Superior temporal gyrus (tissue), 1 donor: ENCODE data around the gene FBXO40.

Source experiments
- DNase-seq: peaks from one replicate; pipeline ENCODE4 v3.0.0-alpha.2; 2016; ENCODE audit errors: extremely low spot score

Gene FBXO40

DNA sequence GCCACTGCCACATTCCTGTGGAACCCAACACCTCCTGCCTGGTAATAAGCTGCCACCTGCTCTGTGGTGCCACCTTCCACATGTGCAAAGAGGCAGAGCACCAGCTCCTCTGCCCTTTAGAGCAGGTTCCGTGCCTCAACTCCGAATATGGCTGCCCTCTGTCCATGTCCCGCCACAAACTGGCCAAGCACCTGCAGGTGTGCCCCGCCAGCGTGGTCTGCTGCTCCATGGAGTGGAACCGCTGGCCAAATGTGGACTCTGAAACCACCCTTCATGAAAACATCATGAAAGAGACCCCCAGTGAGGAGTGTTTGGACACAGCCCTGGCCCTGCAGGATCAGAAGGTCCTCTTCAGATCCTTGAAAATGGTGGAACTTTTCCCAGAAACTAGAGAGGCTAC is 28.3 kb downstream of the FBXO40 start:
- DNase-seq = no peak

DNA sequence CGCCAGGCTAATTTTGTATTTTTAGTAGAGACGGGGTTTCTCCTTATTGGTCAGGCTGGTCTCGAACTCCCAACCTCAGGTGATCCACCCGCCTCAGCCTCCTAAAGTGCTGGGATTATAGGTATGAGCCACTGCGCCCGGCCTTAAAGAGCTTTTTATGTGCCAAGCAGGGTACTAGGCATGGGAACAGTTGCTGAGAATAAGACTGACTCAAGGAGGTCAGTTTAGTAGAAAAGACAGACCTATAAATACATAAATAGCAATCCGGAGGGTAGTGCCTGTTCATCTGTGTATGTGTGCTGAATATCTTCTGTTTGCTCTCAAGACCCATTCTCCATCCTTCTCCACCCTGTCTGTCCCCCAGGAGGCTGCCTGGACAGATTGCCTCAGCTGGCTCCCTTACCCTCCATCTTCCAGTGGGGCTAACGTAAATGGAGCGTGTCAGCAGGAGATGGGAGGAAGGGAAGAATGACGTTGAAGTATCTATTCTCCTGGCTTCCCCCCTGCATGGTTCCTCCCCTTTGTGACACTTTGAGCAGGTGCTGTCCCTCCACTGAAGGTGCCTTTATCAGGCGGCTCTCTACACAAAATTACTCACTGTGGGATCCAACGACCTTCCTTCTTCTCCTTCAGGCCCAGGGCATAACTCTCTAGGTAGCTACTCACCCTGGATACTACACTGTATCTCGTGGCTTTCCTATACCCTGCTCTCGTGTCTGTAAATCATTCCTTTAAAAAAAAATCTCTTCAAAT is 31.1 kb downstream of the FBXO40 start:
- no peak for DNase-seq

DNA sequence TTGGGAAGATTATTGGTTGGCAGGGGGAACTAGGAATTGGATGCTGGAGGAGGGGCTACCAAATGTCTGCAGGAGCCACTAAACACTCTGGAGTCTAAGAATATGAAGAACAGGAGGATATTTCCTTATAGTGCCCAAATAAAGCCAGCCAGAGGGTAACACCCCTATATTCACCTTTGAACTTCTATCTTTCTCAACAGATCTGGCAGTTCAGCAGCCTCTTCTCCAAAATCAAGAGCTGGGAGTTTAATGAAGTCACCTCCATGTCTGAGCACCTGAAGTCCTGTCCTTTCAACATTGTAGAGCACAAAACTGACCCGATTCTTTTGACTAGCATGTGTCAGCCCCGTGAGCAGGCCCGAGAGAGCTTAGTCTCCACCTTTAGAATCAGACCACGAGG is 33.3 kb downstream of the FBXO40 start:
- no peak for DNase-seq

DNA sequence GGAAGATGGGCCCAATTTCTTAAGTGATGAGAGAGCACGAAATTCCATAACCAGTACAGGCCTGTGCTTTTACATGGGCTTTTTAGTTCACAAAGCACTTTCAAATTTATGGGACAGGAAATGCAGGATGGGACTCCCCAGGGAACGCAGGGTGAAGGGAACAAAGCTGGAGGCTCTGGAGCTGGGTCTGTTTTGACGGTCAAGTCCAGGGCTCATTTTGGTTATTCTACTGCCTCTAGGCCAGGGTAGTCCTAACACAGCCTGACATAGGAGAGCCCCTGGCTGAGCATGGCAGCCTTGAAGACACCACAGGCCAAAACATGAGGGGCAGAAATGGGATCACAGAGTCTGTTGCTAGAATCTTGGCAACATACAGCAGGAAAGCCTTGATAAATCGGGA is 34.0 kb downstream of the FBXO40 start:
- no peak for DNase-seq

DNA sequence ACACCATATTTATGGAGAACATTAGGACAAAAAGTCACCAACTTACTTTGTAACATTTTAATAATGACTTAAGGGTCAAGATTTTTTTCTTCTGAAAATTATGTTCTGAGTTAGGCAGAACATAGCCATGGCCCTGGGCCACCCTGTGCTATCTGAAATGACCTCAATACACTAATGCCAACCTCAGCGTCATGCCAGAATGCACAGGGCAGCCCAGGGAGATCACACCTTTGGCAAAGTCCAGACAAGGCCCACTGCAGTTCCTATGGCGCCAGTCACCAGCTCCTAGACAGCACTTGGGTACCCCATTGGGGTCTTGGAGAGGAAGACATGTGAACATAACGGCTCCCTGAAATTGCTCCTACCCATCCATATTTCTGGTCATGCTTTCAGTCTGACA is 34.4 kb downstream of the FBXO40 start:
- DNase-seq = no peak

DNA sequence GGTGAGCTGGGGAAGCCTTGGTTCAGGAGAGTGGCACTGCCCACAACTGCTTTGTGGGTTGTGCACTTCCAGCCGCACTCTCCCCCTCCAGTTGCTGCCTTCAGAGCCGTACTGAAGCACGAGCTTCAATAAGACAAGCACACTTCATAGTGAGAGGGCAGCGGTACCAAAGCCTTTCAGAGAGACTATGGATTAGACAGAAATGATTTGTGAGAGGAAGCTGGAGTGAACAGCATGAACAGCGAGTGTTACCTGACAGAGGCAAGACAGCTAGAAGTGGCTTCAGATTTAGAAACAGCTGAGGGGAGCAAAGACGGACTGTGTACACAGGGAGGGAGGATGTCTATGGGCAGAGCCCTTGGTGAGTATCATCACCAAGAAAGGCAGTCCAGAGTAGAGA is 36.4 kb downstream of the FBXO40 start:
- no peak for DNase-seq

DNA sequence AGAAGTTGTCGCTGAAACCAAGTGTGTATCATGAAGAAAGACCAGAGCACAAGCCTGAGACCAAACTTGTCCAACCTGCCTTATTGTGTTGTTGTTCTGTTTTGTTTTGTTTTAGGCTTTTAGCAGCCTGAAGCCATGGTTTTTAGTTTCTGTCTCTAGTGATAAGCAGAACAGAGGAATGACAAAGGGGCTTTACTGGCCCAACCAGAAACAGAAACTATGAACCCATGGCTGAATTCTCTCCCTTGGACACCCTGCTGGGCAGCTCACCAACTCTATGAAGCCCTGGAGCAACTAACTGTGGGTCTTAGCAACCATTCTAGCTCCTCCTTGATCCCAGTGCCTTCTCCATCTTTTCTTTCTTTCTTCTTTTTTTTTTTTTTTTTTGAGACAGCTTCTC is 37.2 kb downstream of the FBXO40 start:
- DNase-seq = no peak

DNA sequence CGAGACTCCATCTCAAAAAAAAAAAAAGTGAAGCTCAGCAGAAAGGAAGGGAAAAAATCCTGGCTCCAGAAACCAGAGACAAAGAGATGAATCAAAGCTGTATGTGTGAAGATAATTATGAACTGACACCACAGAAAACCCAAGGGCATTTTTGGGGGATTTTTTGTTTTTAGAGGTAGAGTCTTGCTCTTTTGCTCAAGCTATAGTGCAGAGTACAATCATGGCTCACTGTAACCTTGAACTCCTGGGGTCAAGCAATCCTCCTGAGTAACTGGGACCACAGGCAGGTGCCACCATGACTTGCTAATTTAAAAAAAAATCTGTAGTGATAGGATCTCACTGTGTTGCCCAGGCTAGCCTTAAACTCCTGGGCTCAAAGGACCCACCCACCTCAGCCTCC is 44.7 kb downstream of the FBXO40 start:
- no peak for DNase-seq

DNA sequence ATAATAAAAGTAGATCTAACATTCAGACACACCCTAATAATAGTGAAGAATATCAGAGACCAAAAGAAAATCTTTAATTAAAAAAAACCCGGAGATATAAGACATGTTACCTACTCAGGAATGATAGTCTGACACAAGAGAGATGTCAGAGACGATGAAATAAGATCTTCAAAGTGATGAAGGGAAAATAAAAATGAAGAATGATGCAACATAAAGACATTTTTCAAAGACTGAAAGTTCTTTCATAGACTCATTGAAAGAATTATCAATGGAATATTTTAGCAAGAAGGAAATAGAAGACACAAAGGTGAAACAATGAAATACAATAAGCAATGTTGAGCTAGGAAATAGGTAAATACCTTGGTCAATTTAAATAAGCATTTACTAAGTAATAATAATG is 47.9 kb downstream of the FBXO40 start:
- DNase-seq = no peak

DNA sequence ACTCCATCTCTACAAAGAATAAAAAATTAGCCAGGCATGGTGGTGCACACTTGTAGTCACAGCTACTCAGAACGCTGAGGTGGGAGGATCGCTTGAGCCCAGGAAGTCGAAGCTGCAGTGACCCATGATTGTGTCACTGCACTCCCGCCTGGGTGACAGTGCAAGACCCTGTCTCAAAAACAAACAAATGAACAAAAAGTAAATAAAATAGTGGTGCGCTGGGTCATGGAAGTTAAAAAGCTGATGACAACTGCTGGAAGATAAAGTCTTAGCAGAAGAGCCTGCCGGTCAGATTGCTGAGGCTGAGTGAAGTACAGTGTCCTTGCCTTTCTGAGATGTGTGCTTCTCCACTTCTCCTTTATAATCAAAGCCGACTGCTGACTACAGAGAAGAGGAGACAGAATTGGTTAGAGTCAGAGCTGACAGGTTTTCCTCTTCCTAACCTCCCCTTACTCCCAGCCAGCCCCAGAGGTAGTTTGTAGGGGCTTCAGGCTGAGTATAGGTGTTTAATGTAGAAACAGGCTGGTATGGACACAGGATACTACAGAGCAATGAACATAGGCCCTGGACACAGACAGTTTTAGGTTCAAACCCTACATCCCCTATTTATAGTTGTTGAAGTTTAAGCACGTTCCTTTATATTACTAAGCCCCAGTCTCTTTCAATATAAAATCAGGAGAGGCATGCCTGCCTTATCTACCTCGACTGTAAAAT is 49.6 kb downstream of the FBXO40 start:
- DNase-seq = no peak

DNA sequence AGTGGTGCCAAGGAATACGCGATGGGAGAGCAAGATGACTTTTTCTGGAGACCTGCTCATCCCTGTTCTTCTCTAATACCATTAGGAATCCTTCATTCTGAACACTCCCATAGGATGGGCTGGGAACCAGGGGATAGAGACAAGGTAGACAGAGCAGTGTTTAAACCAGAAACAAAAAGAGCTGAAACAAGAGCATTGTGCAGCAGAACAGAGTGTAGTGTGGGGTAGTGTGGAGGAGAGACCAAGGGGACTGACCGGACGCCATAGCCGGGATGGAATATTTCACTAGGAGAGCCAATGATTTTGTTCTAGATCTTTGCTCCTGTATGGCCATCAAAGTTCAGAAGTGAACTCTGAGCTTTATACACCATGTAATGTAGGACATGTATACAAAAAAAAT is 51.9 kb downstream of the FBXO40 start:
- no peak for DNase-seq

DNA sequence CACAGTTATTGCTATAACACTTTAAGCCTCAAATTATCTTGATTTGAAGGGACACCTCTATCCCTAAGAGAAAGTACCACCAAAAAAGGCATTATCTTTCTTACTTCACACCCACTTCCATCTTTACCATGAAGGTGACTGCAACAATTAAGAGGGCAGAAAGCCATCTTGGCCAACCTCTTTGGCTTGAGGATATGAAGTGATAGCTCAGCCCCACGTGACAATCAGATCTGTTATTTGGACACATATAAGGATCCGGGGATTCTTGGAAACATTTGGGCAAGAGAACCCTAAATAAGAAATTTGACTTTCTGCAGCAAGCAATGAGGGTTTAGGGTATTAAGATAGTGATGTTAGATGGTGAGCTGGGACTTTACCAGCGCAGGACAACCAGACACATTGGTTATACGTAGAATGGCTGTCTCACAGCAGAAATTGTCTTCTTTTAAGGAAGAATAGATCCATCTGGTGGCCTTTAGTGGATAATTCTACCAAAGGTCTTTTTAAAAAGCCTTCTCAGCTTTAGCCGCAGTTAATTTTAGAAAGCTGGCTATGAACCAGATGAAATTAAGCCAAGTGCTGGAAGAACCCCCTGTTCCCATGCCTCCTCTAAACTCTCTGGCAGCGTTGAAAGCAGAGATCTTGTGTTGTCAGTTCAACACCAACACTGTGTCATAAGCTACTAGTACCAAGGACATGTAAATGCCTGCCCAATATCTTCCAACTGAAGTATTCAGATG is 55.2 kb downstream of the FBXO40 start:
- DNase-seq = no peak

DNA sequence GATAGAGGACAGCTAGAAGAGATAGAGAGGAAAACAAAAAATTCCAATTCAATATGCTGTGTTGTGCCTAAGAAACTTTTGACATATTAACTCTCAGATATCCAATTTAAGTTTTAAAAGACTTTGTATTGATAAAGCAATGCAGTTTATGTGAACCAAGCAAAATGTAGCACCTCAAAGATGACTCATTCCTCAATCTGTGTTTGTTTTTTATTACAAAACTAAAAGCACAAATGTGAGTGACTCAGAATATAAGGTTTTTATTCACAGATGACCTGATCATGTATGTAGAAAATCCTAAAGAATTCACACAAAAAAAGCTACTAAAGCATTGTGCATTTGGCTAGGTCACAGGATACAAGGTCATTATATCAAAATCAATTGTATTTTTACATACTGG is 56.5 kb downstream of the FBXO40 start:
- no peak for DNase-seq

DNA sequence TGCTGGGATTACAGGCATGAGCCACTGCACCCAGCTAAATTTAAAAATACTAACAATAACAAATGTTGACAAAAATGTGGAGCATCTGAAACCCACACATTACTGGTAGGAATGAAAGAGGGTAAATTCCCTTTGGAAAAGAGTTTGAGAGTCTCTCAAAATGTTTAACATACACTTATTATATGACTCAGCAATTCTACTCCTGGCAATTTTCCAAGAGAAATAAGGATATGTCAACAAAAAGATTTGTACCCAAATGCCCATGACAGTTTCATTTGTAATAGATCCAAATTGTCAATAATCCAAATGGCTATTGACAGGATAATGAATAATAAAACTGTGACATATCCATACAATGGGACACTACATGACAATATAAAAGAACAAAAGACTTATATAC is 58.5 kb downstream of the FBXO40 start:
- DNase-seq = no peak

DNA sequence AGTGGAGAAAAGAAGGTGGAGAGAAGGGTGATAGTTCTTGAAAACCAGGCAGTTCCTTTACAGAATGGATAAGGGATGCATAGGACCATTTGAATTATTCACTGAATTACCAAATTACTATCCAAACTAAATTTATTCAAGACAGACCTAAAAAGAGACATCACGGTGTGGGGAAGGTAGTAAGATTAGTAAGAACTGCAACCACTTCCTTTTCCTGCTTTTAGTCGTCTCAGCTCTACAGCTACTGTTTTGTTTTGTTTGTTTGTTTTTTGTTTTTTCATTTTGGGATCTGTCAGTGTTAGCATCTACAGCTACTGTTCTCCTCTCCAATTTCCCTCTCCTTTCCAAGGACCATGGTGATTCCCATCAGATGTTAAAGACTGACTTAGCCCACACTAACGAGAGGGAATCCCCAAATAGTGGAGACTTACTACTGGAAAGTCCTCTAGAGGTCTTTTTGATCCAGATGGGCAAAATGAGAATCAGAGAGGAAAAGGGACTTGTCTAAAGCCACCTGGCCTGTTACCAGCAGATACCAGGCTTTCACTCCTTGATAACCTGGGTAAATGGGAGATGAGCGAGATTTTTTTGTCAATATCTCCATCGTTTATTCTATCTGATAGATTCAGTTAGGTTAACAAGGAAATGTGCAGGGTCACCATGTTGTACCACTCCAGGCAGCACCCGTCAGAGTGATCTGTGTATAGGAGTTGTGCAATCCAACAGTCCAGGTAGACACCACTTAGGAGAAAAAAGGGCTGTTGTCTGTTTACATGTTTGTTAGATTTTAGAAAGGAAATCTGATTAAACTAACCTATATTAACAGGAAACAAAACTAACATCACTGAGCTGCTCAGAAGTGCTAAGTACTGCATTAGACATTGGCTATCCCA is 61.6 kb downstream of the FBXO40 start:
- DNase-seq = no peak

DNA sequence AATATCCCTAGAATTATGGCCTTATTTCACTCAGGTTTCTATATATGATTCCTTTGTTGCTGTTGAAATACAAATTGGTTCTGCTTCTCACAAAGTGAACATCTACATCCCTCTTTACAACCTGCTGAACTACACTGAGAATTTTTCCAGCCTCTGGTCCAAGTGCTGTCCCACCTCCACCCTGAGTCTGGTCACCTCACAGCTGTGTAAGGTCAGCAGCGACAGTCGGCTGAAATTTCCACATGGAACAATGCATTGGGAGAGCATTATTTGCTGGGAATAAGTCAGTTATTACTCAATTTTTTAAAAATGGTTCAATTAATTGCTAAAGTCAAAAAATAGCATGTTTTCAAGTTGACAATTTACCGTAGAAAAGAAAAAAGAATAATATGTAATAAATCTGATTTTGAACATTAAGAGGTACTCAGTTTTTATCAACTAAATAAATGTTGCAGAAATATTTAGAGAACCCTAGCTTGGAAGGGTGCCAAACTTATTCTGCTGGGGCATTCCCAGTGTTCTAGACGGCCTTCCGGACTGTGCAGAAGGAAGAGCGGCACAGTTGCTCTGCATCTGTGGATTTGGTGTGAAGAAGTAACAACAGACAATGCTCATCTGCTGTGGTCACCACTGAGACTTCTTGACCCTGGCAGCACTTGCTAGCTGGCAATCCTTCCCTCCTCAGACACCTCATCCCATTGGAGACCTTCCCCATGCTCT is 65.7 kb downstream of the FBXO40 start:
- no peak for DNase-seq

DNA sequence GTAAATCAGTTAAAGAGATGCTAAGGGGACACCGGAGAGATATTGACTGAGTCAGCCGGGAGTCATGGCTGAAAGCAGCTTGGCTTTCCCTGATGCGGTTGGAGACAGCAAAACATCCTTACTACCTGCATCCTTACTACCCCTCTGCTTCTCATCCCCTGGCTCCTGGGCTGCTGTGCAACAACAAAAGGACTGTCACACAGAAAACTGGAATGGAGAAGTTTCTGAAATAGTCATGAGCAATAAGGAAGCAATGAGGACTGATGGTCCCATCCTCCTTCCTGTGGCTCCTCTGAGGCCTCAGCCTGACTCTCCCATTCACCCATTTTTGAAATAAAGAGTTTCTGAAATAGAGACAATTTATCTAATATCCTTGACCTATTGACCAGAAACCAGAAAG is 66.4 kb downstream of the FBXO40 start:
- DNase-seq = no peak

DNA sequence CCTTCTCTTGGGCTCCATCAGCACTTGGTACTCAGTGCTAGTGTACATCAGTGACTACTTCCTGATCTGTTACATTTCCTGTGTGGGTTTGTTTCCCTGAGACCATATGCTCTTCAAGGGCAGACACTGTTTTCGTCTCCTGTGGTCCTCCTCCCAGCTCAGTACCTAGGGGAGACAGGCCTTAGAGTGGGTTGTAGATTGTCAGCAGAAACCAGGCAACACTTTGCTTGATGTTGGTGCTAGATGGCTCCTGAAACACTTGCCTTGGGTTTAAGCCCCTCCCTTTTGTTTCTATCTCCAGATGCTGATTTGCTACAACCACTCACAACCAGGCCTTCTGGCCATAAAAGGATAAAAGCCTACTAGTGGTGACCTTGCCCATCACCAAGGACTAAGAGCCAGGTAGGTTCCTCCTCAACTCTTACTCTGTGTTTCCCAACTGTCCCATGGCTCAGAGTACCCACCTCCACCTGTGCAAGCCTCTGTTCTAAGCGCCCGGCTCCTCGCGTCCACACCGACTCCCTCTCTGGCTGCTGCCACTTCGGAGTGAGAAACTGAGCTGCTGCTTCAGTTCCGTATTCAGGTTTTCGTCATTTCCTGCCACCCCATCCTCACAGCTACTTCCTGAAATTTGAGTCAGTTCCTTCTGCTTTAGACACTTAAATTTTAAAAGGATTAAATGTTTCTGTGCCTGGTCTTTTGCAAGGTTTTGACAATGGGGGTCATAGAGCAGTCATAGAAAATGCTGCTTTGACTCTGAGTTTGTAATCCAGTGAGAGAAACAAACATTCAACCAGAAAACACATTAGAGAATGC is 67.4 kb downstream of the FBXO40 start, which contains the start of gene HCLS1:
TSS of gene HCLS1 (minus strand) at position 548 of the 816 bp plus-strand sequence. CDS start 2,556 bp downstream, outside the sequence.
- no peak for DNase-seq

DNA sequence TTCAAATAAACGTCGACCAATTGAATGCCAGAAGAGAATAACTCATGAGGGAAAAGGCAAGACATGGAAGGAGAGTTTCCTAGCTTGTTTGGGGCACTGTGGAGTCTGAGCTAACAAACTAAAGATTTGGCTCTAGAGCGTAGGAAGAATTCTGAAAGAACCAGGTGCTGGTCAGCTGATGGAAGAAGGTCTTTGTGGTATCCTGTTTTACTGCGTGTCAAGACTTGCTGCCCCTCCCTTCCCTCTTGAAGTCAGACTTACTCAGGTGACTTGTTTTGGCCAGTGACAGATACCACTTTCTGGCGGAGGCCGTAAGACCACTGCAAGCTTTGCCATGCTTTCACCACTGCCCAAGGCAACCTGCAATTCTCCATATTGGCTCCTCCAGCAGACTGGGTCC is 68.2 kb downstream of the FBXO40 start:
- DNase-seq = no peak

DNA sequence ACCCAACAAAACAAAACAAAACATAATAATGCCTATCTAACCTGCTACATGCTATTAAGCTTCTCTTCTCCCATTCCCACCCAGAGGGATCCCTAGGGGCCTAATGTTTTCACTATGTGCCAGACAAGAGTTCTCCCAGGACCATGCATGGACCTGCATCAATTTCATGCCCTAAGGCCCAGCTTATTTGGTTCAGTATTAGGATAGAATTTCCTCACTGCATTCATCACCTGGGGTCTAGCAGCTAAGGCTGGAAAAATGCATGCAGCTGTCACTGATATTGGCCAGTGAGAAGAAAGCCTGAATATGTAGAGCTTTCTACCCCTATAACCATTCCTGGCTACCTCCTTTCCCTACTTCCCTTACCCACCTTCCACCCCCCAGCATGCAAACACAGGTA is 69.6 kb downstream of the FBXO40 start:
- DNase-seq = no peak
